Stimulated activated CD8-positive, alpha-beta memory T cell treated with anti-CD3 and anti-CD28 coated beads, Interleukin-7, amount 100 ng/mL, for 24 hours (primary cell): Measurements from ENCODE around the gene ALDH1L2.
"Not testable (repeated sequence)": the region's sequence is repeated elsewhere in the genome, so short reads cannot be mapped to it uniquely, and the experiment has no call there.

Source experiments
- DNase-seq: peaks from one replicate; pipeline ENCODE4 v3.0.0-alpha.2; 2020; ENCODE audit warnings: low read depth

Gene ALDH1L2

DNA sequence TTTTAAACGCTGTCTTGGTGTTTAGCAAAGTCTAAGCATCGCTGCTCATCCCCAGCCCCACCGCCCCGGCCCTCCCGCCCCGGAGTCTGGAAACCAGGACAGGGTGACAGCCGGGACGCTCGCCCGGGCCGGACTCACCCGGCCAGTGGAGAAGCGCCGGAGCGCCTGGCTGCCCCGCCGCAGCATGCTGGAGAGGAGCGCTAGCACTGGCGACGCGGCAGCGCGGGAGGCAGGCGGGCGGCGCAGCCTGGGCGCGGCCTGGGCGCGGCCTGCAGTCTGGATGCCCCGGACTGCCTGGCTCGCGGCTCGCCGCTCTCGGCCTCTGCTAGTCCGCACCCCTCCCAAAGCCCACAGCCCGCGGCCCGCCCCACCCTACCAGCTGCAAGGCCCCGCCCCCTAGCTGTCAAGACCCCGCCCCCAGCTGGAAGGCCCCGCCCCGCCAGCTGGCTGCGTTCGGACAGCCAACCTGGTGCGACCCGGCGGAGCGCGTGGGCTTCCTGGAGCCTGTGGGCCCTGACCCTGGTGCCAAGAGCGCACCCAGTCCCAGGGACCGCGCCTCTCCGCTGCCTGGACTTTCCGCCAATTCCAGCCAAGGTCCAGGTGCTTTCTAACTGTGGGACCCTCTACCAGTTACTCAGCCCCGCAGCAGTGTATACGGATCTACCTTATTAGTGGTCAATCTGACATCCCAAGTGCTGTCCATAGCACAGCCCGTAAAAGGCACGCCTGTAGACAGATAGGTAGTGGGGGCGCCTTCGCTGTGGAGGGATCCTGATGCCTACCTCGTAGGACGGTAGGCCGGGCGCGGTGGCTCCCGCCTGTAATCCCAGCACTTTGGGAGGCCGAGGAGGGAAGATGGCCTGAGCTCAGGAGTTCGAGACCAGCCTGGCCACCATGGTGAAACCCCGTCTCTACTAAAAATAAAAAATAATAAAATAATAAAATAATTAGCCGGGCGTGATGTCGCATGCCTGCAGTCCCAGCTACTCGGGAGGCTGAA, at the start of gene ALDH1L2:
ALDH1L2 (minus strand) TSS at position 208 of the 1,000 bp plus-strand sequence; CDS start at position 186, 22 bp downstream.
- DNase-seq: no peak

DNA sequence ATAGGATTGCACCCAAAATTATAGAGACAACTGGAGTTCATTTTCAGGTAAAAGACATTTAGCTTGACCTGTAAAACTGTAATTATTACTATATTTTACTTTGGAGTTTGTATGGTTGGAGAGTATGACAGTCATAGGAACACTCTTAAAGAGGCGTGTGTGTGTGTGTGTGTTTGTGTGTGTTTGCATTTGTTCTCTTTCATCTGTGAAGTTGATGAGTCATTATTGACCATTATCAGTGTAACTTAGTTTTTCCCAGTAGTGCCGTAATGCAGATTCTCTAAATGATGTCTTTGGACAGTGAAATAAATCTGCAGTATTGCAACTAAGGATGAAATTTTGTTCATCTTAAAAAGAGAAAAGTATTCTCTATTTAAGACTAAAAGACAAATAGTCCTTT, 36.3 kb upstream of the ALDH1L2 start:
- no peak for DNase-seq

DNA sequence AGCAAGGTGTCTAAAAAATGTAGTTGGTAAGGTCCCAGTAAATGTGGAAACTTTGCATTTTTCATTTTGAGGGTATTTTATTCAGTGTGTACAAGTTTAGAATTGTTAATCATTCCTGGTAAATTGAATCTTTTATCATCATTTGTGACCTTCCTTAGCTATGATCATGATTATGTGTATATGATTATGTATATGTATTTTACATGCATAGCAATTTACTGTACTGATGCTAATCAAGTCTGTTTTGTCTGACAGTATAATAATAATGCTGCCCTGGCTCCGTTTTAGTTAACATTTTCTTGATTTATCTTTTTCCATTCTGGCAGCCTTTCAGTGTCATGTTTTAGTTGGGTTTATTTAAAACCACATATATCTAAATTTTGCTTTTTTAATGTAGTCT, 32.7 kb upstream of the ALDH1L2 start:
- DNase-seq: no peak

DNA sequence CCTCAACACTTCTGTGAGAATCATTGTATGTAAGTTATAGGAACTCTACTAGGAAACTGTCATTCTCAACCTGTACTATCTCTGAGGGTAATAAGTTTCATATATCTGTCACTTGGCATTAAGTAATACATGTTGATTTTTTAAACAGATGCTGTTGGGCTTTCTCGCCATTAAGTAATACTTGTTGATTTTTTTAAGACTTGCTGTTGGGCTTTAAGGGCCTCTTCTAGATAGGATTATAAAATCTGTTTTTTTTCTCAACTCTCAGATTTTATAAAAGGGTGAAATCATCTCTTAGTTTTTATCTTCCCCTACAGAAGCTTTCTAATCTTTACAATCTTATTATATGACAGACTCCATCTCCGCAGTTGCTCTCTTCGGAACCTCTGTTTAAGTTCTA, 28.8 kb upstream of the ALDH1L2 start:
- DNase-seq: no peak

DNA sequence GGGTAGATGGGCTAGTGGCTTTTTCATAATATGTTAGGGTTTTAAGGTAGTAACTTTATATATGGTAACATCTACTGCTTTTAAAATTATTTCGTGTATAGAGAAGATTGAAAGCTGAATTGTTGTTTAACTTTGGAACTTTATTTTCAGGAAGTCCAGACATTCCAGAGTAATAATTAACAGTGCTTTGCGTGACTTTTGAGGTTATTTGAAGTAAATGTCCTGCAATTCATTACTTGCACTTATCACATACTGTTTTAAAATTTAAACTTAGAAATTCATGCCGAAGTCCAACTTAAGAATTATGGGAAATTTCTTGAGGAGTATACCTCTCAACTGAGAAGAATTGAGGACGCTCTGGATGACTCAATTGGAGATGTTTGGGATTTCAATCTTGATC, 26.6 kb upstream of the ALDH1L2 start:
- DNase-seq: no peak

DNA sequence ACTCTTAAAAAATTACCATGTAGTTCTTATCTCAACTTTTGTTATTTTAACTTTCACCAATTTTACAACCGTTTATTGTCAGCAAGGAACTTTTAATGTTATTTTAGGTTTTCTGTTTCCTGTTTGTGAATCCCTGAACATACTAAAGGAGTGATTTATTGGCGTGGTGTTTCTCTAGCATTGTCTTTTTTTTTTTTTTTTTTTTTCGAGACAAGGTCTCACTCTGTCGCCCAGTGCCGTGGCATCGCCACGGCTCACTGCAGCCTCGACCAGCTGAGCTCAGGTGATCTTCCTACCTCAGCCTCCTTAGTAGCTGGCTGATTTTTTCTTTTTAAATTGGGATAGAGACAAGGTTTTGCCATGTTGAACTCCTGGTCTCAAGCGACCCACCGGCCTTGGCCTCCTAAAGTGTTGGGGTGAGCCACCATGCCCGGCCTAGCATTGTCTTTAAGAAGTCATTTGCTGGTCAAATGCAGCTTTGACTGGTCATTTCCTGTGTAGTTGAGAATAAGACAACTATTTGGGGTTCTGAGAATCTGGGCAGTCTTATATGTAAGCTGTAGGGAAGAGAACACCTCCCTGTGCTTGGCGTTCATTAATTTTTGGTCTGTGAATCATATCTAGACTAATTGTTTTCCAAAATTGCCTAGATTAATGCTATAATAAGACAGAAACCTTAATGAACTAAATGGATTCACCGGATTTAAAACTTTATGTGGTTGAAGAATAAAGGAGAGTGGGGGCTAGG, 25.4 kb upstream of the ALDH1L2 start:
- DNase-seq: no peak

DNA sequence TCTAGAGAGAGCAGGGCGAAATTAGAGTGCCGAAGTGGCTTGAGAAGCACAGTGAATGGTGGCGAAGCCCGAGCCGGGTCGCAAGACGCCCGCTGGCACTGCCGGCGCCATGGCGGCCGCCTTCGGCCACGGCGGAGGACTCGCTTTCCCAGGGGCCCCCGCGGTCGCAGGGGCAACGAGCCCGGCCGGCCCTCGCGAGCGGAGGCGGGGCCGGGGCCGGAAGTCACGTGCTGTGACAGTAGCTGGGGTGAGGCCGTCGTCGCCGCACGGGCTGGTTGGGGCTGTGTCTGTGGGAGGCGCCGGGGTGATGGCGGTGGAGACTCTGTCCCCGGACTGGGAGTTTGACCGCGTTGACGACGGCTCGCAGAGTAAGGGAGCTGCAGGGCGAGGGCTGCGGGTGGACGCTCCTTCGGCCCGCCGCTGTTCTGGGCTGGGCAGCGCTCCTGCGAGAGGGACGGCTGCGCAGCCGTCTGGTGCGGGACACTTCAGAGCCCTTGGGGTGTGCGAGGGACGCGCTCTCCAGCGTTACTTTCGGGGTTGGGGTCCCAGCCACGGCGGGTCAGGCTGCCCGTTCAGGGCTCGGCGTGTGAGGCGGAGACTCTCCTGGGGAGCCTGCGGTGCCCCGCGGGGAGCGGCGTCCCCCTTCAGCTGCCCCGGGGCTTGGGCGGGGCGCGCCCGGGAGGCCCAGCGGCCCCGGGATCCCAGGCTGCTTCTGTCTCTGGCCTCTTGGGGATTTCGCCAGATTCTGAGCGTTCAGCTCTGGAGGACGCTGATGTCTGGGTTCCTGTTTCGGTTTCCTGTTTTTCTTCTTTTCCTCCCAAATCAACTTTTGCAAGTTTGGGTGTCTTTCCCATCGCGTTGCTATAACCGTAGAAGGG, 23.5 kb upstream of the ALDH1L2 start, which contains the start of gene WASHC4:
WASHC4 (plus strand) TSS at position 238 of the 878 bp plus-strand sequence; CDS start at position 308, 70 bp downstream.
- peak; percentile 88 for DNase-seq

DNA sequence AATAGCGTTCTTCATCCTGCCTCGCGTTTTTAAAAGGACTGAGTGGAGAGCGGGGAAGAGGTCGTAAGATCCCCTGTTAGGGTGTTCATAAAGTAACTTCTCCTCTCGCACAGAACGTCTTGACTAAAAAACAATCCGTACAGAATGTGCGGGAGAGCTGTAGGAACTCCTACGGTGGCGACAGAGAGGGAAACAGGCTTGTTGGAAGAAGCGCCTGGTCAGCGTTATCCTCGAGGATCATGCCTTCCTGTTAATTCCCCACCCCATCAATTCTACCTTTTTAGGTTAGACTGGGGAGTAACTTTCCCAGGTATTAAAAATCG, 22.9 kb upstream of the ALDH1L2 start:
- DNase-seq: no peak

DNA sequence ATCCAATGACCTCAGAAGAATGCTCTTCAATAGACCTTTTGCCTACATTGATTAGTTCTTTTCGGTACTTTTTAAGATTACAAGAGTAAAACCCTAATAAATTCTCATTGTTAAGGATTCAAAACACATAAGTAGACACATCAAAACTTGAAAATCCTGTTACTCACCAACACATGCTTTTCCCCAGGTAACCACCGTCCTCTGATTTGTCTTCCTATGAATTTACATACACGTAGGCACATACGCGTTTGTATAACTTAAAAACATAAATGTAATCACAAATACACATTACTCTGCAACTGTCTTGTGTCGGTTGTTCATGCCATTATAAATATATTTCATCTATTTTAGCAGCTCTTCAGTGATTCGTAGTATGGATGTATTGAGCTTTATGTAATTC, 22.4 kb upstream of the ALDH1L2 start:
- DNase-seq: no peak

DNA sequence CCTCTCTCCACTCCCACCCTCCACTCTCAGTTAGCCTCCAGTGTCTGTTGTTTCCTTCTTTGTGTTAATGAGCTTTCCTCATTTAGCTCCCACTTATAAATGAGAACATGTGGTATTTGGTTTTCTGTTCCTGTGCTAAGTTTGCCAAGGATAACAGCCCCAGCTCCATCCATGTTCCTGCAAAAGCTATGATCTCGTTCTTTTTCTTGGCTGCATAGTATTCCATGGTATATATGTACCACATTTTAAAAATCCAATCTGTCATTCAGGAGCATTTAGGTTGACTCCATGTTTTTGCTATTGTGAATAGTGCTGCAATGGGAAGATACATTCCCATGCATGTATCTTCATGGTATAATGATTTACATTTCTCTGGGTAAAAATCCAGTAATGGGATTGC, 20.5 kb upstream of the ALDH1L2 start:
- DNase-seq: no peak

DNA sequence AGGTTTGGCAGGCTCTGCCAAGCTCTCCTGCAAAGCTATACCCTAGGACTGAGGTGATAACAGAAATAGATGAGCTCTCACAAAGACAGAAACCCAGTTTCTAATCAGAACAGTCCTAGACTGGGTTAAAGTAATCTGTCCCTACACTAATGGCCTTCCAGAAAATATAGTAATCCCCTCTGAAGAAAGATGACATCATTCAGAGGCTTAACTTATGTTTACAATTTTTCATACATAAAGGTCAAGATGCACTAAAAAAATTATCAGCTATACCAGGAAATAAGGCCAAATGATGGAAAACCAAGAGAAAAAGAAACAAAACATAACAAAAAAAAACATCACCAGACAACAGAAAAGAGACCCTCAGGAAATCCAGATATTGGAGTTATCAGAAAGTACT, 18.4 kb upstream of the ALDH1L2 start:
- no peak for DNase-seq

DNA sequence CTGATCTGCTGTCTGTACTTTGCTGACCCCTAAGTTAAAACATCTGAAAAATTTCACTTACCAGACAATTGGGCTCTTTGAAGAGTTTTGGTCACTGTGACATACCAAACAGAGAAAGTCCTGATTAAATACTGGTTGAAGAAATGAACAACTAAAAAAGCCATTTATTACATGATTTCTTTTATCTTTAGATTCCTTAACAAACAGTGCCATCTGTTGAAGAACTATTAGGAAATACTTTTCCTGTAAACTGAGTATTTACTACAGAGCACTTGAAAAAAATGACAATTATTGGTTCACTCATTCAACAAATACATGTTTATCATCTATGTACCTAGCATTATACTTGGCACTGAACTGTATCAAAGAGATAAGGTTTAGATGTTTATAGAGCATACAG, 16.7 kb upstream of the ALDH1L2 start:
- no peak for DNase-seq

DNA sequence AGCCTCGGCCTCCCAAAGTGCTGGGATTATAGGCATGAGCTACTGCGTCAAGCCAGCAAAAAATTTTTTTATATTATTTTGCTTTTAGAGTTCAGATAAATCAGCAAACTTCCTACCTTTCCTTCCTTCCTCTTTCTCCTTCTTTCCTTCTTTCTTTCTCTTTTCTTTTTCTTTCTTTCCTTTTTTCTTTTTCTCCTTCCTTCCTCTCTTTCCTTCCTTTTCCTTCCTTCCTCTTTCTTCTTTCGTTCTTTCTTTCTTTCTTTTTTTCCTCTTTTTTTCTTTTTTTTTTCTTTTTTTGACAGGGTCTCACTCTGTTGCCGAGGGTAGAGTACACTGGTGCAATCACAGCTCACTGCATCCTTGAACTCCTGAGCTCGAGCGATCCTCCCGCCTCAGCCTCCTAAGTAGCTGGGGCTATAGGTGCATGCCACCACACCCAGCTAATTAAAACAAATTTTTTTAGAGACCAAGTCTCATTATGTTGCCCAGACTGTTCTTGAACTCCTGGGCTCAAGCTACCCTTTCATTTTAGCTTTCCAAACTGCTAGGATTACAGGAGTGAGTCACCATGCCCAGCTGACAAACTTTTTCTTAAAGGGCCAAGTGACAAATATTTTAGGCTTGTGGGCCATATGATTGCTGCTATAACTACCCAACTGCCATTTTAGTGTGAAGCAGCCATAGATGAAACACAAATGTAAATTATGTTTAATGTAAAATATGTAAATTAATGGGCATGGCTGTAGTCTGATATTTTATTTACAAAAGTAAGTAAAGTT, 16.1 kb upstream of the ALDH1L2 start:
- DNase-seq: no peak

DNA sequence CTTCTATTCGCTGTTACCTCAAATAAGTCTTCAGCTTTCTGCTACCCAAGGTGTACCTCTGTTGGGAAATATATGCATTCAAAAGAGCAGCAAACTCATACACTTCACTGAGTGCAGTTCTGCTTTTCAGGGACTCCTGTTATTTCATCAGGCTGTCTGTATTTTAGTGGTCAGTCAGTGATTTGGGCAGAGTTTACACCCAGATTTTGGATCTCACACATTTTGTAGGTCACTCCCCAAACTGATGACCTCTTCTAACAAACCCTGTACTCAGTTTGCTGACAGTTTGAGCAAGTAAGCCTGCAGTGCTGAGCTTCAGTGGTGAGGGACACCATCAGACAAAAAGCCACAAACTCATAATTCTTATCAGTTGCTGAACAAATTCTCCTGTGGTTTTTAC, 15.1 kb upstream of the ALDH1L2 start:
- DNase-seq: no peak

DNA sequence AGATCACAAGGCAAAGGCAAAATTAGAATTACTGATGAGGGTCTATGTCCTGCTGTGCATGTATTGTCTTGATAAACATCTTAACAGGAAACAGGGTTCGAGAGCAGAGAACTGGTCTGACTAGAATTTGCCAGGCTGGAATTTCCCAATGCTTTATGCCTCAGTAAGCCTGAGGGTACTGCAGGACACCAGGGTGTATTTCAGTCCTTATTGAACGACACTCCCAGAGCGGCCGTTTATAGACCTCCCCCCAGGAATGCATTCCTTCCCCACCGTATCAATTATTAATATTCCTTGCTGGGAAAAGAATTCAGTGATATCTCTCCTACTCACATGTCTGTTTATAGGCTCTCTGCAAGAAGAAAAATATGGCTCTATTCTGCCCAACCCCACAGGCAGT, 11.1 kb upstream of the ALDH1L2 start:
- DNase-seq: not testable (repeated sequence)

DNA sequence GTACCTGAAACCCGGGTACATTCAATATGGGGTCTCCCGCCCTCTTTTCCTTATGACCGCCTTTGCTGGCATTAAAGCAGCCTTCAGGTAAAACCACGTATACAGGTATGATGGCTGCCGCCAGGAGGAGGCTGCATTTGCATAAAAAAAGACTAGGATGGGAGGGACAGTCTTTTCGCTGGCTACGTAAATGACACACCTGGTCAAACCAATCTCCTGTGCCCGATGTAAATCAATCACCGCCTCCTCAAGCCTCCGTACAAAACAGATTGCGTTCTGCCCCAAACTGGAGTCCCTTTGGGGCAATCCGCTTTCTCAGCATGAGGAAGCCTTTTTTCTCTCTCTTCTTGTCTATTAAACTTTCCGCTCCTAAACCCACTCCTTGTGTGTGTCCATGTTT, 8.1 kb upstream of the ALDH1L2 start:
- no peak for DNase-seq

DNA sequence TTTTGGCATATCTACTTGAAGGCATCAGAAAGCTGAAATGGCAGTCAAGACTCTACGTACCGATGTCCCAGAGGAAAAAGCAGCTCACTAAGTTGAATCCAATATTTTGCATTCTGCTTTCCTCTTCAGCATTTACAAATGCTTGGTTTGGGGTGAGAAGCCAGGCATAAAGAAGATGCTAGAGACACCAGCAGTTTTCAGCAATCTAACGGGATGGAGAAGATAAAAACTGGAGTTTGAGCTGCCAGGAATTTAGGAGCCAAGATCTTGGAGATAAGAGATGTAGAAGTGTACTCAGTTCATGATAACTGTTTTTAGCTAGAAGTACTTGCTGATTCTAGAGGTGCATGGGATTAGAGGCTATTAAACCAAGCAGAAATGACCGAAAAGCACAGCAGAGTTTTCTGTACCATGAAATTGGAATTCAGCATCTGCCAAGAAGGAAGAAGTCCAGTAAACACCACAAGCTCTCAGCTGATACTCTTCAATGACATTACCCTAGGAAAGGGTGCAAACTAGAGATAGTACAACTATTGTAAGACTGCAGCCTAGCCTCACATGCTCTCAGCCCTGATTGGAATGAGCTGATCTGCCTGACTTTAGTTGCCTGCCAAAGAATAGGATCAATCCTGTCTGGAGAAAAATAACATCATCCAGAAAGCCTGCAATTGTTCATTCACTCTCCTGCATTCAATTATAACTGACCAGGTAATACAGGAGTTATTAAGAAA, 7.4 kb upstream of the ALDH1L2 start:
- no peak for DNase-seq

DNA sequence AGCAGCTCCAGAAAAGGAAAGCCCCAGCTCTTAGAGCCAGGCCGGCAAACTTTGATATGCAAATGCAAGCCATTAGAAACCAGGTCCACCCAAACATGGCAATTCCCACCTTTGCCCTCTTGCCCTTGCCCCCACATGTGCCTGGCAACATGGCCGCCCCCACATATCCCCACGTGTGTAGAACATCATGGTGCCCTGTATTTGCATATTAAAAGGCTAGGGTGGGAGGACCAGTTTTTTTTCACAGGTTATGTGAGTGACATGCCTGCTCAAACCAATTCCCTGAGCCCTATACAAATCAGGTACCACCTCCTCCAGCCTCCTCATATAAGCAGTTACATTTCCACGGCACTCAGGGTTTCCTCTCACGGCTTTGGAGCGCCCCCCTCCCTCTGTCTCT, 6.1 kb upstream of the ALDH1L2 start:
- no peak for DNase-seq

DNA sequence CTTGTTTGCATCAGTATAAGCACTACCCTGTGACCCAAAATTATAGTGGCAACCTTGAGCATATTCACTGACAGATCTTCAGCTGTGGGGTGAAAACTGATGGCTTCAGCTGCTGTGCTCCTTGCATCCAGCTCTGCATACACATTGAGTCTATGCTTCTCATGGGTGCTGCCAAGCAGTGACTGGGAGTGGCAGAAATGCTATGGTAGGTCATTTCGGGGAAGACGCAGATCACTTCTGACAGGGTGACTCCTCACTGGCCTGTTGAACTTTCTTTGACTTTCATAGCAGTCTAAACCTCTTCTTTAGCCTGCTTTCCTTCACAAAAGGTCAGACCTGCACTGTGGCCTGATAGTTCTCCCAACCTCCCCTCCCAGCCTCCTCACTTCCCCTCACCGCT, 5.6 kb upstream of the ALDH1L2 start:
- DNase-seq: no peak

DNA sequence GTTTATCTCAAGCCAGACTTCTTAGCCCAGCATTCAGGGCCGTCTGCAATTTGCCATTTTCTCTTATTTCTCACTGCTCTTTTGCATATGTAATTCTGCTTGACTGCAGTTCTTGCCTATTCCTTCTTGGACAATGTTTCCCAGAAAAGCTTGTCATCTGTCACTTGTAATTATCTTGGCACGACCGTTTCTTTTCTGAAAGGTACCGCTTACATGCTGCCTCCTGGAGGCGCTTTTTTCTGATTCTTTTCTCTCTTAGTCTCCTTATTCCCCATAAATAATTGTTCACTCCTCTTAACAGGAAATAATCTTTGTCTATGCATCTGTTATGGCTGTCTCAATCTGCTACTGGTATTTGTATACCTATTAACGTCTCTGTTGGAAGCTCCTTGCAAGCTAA, 1.2 kb upstream of the ALDH1L2 start:
- no peak for DNase-seq
